ENCODE results near the gene PTPN14. TPM values are rescaled to one million over a fixed set of nuclear protein-coding genes. Genes with fewer than 3 reads are reported as not detected.

The PTPN14 gene
- total RNA-seq, 1 experiment from 2014 or later: 37.5 TPM

DNA sequence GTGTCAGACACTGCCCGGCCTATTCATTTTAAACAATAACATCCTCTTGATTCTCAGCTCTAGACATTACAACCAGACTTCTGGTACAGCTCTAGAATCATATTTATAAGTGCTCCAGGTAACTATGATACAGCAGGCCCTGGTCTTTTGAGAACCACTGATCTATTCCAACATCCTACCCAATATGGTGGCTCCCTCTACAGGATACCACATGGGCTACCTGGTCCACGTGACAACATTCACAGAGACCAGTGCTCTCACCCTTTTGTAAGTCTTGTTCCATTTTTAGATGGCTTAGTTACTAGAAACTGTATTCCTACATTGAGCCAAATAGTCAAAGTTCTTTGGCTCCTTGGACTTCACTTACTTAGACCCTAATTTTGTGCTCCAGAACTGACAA is 102.9 kb downstream of the PTPN14 start:
- no peak for ATAC-seq
- H4K20me1 ChIP-seq (ENCODE audit: insufficient read depth): peaks cover 3% of the 10 kb centered on the region; the same call in 1 of the 2 replicates
- ChIA-PET RAD21 (ENCODE audit: low non-redundant PET in 1 of 2, low total read pairs in 2 of 2, uncharacterized antibody in 2 of 2, unreplicated experiment in 2 of 2) (no interaction called here), POLR2A (interaction anchor here (1.0 kb wide), 1 partner anchor 10 kb away, joined by 3 read pairs; no protein-coding TSS in a partner anchor), CTCF (interaction anchor here (1.7 kb wide), 1 partner anchor 27 kb away, joined by 4 read pairs; no protein-coding TSS in a partner anchor)
- intact Hi-C loops (cut with micrococcal nuclease): no loop called here
- H3K27ac ChIP-seq (ENCODE audit: low read depth, low read length): peak overlapping the region; percentile 81; the same call in 1 of the 2 replicates
- H3K9me3 ChIP-seq (ENCODE audit: control insufficient read depth in 1 of 2, insufficient read depth in 1 of 2, low read depth in 1 of 2, low read length in 2 of 2): no peaks in the 10 kb centered on the region
- no peak overlapping the region for H3K4me3 ChIP-seq (replicated peaks in 1 of 2; ENCODE audit: low read depth in 1 of 2, low read length in 2 of 2)
- DNase-seq (ENCODE audit: low read depth, low spot score): no peak
- BruUV-seq (replicated peaks): no TSS peak
- H3K9me2 ChIP-seq (ENCODE audit: insufficient read depth): no peaks in the 10 kb centered on the region
- H3K9ac ChIP-seq (ENCODE audit: low read length): no peak overlapping the region
- H2AFZ ChIP-seq (ENCODE audit: low read depth, low read length, poor library complexity, severe bottlenecking): no peak overlapping the region
- no peaks in the 10 kb centered on the region for H3K27me3 ChIP-seq (ENCODE audit: insufficient read depth, low read length)
- H3K79me2 ChIP-seq (ENCODE audit: insufficient read depth, low read length): peaks cover 5% of the 10 kb centered on the region; the same call in 1 of the 2 replicates
- H3K4me1 ChIP-seq (ENCODE audit: control insufficient read depth in 1 of 2, insufficient read depth in 2 of 2, low read length in 2 of 2): peaks cover 44 to 63% of the 10 kb centered on the region in 2 experiments
- no peak for TF ChIP-seq EZH2 (IDR thresholded peaks at IDR 0.05)
- TF ChIP-seq, protein P1, sequence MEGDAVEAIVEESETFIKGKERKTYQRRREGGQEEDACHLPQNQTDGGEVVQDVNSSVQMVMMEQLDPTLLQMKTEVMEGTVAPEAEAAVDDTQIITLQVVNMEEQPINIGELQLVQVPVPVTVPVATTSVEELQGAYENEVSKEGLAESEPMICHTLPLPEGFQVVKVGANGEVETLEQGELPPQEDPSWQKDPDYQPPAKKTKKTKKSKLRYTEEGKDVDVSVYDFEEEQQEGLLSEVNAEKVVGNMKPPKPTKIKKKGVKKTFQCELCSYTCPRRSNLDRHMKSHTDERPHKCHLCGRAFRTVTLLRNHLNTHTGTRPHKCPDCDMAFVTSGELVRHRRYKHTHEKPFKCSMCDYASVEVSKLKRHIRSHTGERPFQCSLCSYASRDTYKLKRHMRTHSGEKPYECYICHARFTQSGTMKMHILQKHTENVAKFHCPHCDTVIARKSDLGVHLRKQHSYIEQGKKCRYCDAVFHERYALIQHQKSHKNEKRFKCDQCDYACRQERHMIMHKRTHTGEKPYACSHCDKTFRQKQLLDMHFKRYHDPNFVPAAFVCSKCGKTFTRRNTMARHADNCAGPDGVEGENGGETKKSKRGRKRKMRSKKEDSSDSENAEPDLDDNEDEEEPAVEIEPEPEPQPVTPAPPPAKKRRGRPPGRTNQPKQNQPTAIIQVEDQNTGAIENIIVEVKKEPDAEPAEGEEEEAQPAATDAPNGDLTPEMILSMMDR (IDR thresholded peaks at IDR 0.05 in 2 of 3, conservative IDR thresholded peaks at IDR 0.05 in 1 of 3; ENCODE audit: borderline replicate concordance in 1 of 3, insufficient read depth in 1 of 3, low read depth in 2 of 3, low read length in 2 of 3): peak in 1 of 3 experiments; percentile 25; a peak in 1 of 6 replicates
- TF ChIP-seq EZH2phosphoT487 (IDR thresholded peaks at IDR 0.05; ENCODE audit: borderline replicate concordance): no peak
- peak; percentile 23; the same call in 1 of the 2 replicates for TF ChIP-seq RAD21 (IDR thresholded peaks at IDR 0.05; ENCODE audit: low read depth)
- no peak for TF ChIP-seq EGR1 (IDR thresholded peaks at IDR 0.05; ENCODE audit: low read depth)
- no peak for TF ChIP-seq SP1 (IDR thresholded peaks at IDR 0.05; ENCODE audit: low read depth)
- TF ChIP-seq, protein P2, sequence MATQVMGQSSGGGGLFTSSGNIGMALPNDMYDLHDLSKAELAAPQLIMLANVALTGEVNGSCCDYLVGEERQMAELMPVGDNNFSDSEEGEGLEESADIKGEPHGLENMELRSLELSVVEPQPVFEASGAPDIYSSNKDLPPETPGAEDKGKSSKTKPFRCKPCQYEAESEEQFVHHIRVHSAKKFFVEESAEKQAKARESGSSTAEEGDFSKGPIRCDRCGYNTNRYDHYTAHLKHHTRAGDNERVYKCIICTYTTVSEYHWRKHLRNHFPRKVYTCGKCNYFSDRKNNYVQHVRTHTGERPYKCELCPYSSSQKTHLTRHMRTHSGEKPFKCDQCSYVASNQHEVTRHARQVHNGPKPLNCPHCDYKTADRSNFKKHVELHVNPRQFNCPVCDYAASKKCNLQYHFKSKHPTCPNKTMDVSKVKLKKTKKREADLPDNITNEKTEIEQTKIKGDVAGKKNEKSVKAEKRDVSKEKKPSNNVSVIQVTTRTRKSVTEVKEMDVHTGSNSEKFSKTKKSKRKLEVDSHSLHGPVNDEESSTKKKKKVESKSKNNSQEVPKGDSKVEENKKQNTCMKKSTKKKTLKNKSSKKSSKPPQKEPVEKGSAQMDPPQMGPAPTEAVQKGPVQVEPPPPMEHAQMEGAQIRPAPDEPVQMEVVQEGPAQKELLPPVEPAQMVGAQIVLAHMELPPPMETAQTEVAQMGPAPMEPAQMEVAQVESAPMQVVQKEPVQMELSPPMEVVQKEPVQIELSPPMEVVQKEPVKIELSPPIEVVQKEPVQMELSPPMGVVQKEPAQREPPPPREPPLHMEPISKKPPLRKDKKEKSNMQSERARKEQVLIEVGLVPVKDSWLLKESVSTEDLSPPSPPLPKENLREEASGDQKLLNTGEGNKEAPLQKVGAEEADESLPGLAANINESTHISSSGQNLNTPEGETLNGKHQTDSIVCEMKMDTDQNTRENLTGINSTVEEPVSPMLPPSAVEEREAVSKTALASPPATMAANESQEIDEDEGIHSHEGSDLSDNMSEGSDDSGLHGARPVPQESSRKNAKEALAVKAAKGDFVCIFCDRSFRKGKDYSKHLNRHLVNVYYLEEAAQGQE (IDR thresholded peaks at IDR 0.05; ENCODE audit: low read depth): no peak
- TF ChIP-seq CEBPB (IDR thresholded peaks at IDR 0.05; ENCODE audit: low read depth): no peak
- no peak for TF ChIP-seq SRF (IDR thresholded peaks at IDR 0.05; ENCODE audit: low read depth)
- TF ChIP-seq, protein P3, sequence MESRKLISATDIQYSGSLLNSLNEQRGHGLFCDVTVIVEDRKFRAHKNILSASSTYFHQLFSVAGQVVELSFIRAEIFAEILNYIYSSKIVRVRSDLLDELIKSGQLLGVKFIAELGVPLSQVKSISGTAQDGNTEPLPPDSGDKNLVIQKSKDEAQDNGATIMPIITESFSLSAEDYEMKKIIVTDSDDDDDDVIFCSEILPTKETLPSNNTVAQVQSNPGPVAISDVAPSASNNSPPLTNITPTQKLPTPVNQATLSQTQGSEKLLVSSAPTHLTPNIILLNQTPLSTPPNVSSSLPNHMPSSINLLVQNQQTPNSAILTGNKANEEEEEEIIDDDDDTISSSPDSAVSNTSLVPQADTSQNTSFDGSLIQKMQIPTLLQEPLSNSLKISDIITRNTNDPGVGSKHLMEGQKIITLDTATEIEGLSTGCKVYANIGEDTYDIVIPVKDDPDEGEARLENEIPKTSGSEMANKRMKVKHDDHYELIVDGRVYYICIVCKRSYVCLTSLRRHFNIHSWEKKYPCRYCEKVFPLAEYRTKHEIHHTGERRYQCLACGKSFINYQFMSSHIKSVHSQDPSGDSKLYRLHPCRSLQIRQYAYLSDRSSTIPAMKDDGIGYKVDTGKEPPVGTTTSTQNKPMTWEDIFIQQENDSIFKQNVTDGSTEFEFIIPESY (IDR thresholded peaks at IDR 0.05; ENCODE audit: extremely low read depth, insufficient replicate concordance, low read length): no peak
- TF ChIP-seq, protein P4, sequence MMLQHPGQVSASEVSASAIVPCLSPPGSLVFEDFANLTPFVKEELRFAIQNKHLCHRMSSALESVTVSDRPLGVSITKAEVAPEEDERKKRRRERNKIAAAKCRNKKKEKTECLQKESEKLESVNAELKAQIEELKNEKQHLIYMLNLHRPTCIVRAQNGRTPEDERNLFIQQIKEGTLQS (IDR thresholded peaks at IDR 0.05): no peak
- H3K36me3 ChIP-seq (ENCODE audit: control insufficient read depth in 1 of 2, insufficient read depth in 2 of 2, low read length in 2 of 2): no peaks in the 10 kb centered on the region
- H3K4me2 ChIP-seq (ENCODE audit: low read length): no peak overlapping the region; the same call in 1 of the 2 replicates
